HG03159 (cell line): ENCODE results near the gene CDT1.

Source experiments
- ATAC-seq: cut with Tn5 transposase; IDR thresholded peaks from one replicate; pipeline ENCODE4 v1.9.1; 2021; ENCODE audit warnings: mild to moderate bottlenecking, moderate library complexity; ENCODE audit not compliant: unreplicated experiment

Gene CDT1

GRCh38 chr16:88804173-88804551, 573 bp downstream of the CDT1 start:
- no peak for ATAC-seq

GRCh38 chr16:88804552-88805339, 1.2 kb downstream of the CDT1 start:
- ATAC-seq, result no peak

GRCh38 chr16:88805340-88805715, 1.7 kb downstream of the CDT1 start:
- ATAC-seq, result no peak

- ATAC-seq, result no peak
Measured at GRCh38 chr16:88805887-88806393, 2.4 kb downstream of the CDT1 start.

GRCh38 chr16:88806491-88807111, 3.0 kb downstream of the CDT1 start:
- no peak for ATAC-seq

GRCh38 chr16:88807142-88807625, 3.6 kb downstream of the CDT1 start:
- no peak for ATAC-seq

- ATAC-seq, result no peak
Measured at GRCh38 chr16:88807626-88808453, 4.3 kb downstream of the CDT1 start.

GRCh38 chr16:88809068-88809675, 5.6 kb downstream of the CDT1 start:
- ATAC-seq, result no peak

GRCh38 chr16:88809676-88810165, 6.1 kb downstream of the CDT1 start:
- no peak for ATAC-seq

GRCh38 chr16:88810166-88810911, 6.8 kb downstream of the CDT1 start:
- no peak for ATAC-seq

GRCh38 chr16:88810912-88811768, 7.6 kb downstream of the CDT1 start:
- peak; percentile 38 for ATAC-seq

- peak; percentile 65 for ATAC-seq
Measured at GRCh38 chr16:88811769-88812512, 8.4 kb downstream of the CDT1 start, which contains the start of gene APRT. Gene APRT (minus strand): TSS chr16:88811928. CDS start chr16:88811899, 29 bp downstream.

GRCh38 chr16:88812513-88813268, 9.1 kb downstream of the CDT1 start:
- ATAC-seq, result no peak

GRCh38 chr16:88813269-88814143, 9.9 kb downstream of the CDT1 start:
- ATAC-seq, result no peak

- ATAC-seq, result no peak
Measured at GRCh38 chr16:88814144-88814502, 10.5 kb downstream of the CDT1 start.

- ATAC-seq, result no peak
Measured at GRCh38 chr16:88815227-88815626, 11.6 kb downstream of the CDT1 start.
